Measurements from ENCODE around the gene PLPP3. TPM values are rescaled to one million over a fixed set of nuclear protein-coding genes. Genes with fewer than 3 reads are reported as not detected.

PLPP3 gene
- polyA plus RNA-seq, 12 donors: 104 to 193 (median 126) TPM; not detected in 1

Other genes starting within 250 kb of the PLPP3 start
- gene PRKAA2, start 65.8 kb upstream of the PLPP3 start, polyA plus RNA-seq (ENCODE audit: insufficient read length in 12 of 12): 10 to 100 TPM; 11.4 to 73.9 (median 45.8) TPM
- gene FYB2, start 239.8 kb upstream of the PLPP3 start, polyA plus RNA-seq (ENCODE audit: insufficient read length in 12 of 12): under 1 TPM in 8 of 12 donors, not detected in 4; 0.09 to 0.67 (median 0.27) TPM

Measured in muscle of arm (tissue), 12 donors.